H1 (cell line): Measurements from ENCODE around the gene NDUFS7. TPM values are rescaled to one million over a fixed set of nuclear protein-coding genes. Genes with fewer than 3 reads are reported as not detected.

ENCODE experiments used
- CBX5 ChIP-seq: fragments of 300-800, 300-1000 bp; sonication (generic); IDR thresholded peaks from 2 replicates; pipeline ENCODE4 v1.7.1; 2016; ENCODE audit warnings: antibody characterized with exemption, low read length, low read depth
- GABPA ChIP-seq: IDR thresholded peaks from 2 replicates; pipeline ENCODE4 v1.6.1; 2011; ENCODE audit warnings: mild to moderate bottlenecking, low read length, moderate library complexity, borderline replicate concordance; ENCODE audit not compliant: insufficient read depth
- KDM4A ChIP-seq: IDR thresholded peaks from one replicate; pipeline ENCODE4 v1.7.1; 2012; ENCODE audit warnings: low read depth, mild to moderate bottlenecking, moderate library complexity, low read length, inconsistent platforms; ENCODE audit not compliant: severe bottlenecking
- KDM5A ChIP-seq: fragments of 200-600 bp; IDR thresholded peaks from 2 replicates; pipeline ENCODE4 v1.7.1; 2012; ENCODE audit warnings: mild to moderate bottlenecking, low read length, inconsistent platforms, mixed read lengths
- PHF8 ChIP-seq: fragments of 200-600 bp; sonication (generic); conservative IDR thresholded peaks from 2 replicates; pipeline ENCODE4 v1.7.1; 2012; ENCODE audit warnings: low read depth, mild to moderate bottlenecking, inconsistent platforms, low read length, moderate library complexity
- POLR2AphosphoS5 ChIP-seq: IDR thresholded peaks from 2 replicates; pipeline ENCODE4 v1.6.1; 2011; ENCODE audit warnings: low read depth, low read length
- POU5F1 ChIP-seq: IDR thresholded peaks from 2 replicates; pipeline ENCODE4 v1.6.1; 2011; ENCODE audit warnings: low read depth, mild to moderate bottlenecking, low read length, moderate library complexity
- RBBP5 ChIP-seq: IDR thresholded peaks from 2 replicates; pipeline ENCODE4 v1.7.1; 2012; ENCODE audit warnings: low read depth, mild to moderate bottlenecking, inconsistent platforms, low read length, moderate library complexity, borderline replicate concordance
- SAP30 ChIP-seq: fragments of 300-600 bp; sonication (generic); IDR thresholded peaks from 2 replicates; pipeline ENCODE4 v1.7.1; 2012; ENCODE audit warnings: low read length, moderate library complexity, mild to moderate bottlenecking, inconsistent platforms; ENCODE audit not compliant: insufficient read depth, insufficient replicate concordance
- SP4 ChIP-seq: IDR thresholded peaks from 2 replicates; pipeline ENCODE4 v1.6.1; 2012; ENCODE audit warnings: low read length, inconsistent platforms
- TCF12 ChIP-seq: IDR thresholded peaks from 2 replicates; pipeline ENCODE4 v1.6.1; 2011; ENCODE audit warnings: low read depth, mild to moderate bottlenecking, low read length
- YY1 ChIP-seq: IDR thresholded peaks from 2 replicates; pipeline ENCODE4 v1.6.1; 2011; ENCODE audit warnings: low read depth, mild to moderate bottlenecking, low read length
- polyA plus RNA-seq, 7 experiments: library from polyadenylated mRNA; depleted of rRNA in 3 of 7; stranded (reverse) in 5 of 7; unstranded in 2 of 7; fragments of >200 nt in 5 of 7; fragments of 200-250 nt in 2 of 7; gene quantifications; 1 replicate in 5 of 7; 2 replicates in 1 of 7; 4 replicates in 1 of 7; pipeline versions ENCODE4 v1.2.1 to v1.2.3, GENCODE V29; 2011 to 2013; ENCODE audit warnings: missing spikeins in 2 of 7, mixed read lengths in 2 of 7
- total RNA-seq: library from RNA; stranded (reverse); fragmentation: NEBNext Ultra II Directional; extraction: Animal tissue kit (Norgen Biotek cat#: 25700); gene quantifications from 2 replicates; pipeline ENCODE4 v1.2.1, GENCODE V29; 2021
- TF ChIP-seq, protein P1 (sequence below): IDR thresholded peaks from 2 replicates; pipeline ENCODE4 v1.6.1; 2012; ENCODE audit warnings: inconsistent platforms
- TF ChIP-seq, protein P2 (sequence below): IDR thresholded peaks from 2 replicates; pipeline ENCODE4 v1.6.1; 2011; ENCODE audit warnings: low read depth, mild to moderate bottlenecking, low read length; ENCODE audit not compliant: insufficient read depth
- TF ChIP-seq, protein P3 (sequence below), 3 experiments: IDR thresholded peaks; 1 replicate in 2 of 3; 2 replicates in 1 of 3; pipeline versions ENCODE4 v1.5.1 to v1.6.1; 2011; ENCODE audit warnings: low read length in 3 of 3, mild to moderate bottlenecking in 3 of 3, inconsistent platforms in 2 of 3, low read depth in 1 of 3, moderate library complexity in 1 of 3; ENCODE audit not compliant: insufficient read depth in 1 of 3; ENCODE audit errors: control extremely low read depth in 1 of 3

NDUFS7 gene
- total and polyA plus RNA-seq, 2 of the 8 experiments (the other 6 are each of a cell fraction or from before 2014, with no cell fraction given), result 78.1 to 309 TPM

DNA sequence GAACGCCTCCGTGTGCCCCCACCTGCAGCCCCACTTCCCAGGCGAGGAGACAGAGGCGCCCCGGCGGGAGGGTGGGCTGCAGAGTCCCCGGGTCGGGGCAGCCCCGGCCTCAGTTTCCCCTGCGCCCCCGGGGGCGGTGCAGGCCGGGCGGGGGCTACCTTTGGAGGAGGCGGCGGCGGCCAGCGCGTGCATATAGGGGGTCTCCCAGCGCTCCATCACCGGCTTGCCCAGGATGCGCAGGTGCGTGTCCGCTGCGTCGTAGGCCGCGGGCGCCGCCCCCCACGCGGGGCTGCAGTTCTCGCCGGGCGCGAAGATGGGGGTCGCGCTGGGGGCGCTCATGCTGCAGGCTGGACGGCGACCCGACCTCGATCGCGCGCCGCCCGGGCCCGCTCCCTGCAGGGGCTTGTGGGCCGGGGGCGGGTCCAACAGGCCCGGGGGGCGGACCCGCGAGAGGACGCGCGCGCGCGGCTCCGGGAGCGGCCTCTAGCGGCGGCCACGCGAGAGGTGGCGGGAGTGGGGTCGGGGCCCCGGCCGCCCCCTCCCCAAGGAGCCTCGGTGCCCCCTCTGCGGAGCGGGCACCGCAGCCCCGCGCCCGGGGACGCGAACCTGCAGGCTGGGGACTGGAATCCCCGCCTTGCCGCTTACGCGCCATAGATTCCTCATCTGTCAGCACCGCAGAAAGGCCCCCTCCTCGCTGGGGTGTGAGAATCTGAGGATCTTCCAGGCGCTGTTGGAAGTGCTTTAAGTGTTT is 17.6 kb downstream of the NDUFS7 start, which contains the start of gene GAMT (continued):
- TF ChIP-seq SP4 (no peak), POU5F1 (no peak), YY1 (no peak), KDM4A (peak; percentile 88), RBBP5 (no peak), KDM5A (no peak), CBX5 (no peak), POLR2AphosphoS5 (no peak), PHF8 (peak; percentile 46; the same call in 1 of the 2 replicates), TCF12 (no peak), GABPA (peak; percentile 46; the same call in 1 of the 2 replicates), SAP30 (no peak)
- TF ChIP-seq, protein P1, sequence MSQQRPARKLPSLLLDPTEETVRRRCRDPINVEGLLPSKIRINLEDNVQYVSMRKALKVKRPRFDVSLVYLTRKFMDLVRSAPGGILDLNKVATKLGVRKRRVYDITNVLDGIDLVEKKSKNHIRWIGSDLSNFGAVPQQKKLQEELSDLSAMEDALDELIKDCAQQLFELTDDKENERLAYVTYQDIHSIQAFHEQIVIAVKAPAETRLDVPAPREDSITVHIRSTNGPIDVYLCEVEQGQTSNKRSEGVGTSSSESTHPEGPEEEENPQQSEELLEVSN, result no peak
- TF ChIP-seq, protein P2, sequence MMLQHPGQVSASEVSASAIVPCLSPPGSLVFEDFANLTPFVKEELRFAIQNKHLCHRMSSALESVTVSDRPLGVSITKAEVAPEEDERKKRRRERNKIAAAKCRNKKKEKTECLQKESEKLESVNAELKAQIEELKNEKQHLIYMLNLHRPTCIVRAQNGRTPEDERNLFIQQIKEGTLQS, result no peak
- TF ChIP-seq, protein P3, sequence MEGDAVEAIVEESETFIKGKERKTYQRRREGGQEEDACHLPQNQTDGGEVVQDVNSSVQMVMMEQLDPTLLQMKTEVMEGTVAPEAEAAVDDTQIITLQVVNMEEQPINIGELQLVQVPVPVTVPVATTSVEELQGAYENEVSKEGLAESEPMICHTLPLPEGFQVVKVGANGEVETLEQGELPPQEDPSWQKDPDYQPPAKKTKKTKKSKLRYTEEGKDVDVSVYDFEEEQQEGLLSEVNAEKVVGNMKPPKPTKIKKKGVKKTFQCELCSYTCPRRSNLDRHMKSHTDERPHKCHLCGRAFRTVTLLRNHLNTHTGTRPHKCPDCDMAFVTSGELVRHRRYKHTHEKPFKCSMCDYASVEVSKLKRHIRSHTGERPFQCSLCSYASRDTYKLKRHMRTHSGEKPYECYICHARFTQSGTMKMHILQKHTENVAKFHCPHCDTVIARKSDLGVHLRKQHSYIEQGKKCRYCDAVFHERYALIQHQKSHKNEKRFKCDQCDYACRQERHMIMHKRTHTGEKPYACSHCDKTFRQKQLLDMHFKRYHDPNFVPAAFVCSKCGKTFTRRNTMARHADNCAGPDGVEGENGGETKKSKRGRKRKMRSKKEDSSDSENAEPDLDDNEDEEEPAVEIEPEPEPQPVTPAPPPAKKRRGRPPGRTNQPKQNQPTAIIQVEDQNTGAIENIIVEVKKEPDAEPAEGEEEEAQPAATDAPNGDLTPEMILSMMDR (IDR thresholded peaks at IDR 0.05; ENCODE audit: control extremely low read depth in 1 of 3, insufficient read depth in 1 of 3, low read depth in 1 of 3, low read length in 3 of 3), result peak in 1 of 3 experiments; percentile 31; a peak in 2 of 4 replicates
